Measurements from ENCODE around the gene PPP2R2C. TPM values are rescaled to one million over a fixed set of nuclear protein-coding genes. Genes with fewer than 3 reads are reported as not detected.

PPP2R2C gene
- total and polyA plus RNA-seq, 2 experiments from 2014 or later, result not detected

DNA sequence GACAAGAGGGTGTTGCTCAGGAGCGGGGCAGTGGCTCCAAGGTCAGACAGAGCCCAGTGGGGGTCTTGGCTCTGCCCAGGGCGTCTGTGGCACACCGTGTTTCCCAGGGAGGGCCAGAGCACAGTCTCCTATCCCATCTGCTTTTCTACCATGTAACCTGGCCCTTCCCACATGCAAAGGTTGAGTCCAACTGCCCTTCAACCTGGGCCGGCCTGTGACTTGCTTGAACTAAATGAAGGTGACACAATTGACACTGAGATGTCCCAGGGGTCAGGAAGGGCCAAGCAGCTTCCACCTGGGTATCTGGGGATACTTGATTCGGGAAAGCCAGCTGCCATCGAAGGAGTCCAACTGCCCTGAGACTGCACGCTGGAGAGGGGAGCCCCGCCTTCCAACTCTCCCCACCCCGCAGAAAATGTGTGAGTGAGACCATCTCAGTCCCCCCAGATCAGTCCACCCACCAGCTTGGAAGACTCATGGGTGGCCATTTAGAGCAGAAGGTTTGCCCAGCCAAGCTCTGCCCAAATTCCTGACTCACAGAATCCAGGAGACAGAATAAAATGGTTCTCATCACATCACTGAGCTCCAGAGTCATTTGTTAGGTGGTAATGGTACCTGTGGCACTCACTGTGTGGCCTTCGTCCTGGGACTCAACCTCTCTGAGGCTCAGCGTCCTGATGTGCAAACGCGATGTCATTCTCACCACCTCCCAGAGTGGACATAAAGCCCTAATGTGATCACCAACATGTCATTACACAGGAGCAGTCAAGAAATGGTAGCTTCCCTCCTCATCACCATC is 18.1 kb downstream of the PPP2R2C start:
- Histone ChIP-seq H3F3A (ENCODE audit: insufficient read depth) (no peaks in the 10 kb centered on the region), H3K4me1 (ENCODE audit: insufficient read depth) (no peaks in the 10 kb centered on the region), H3K27me3 (replicated peaks; ENCODE audit: insufficient read depth) (peaks cover 25% of the 10 kb centered on the region; the same call in 1 of the 2 replicates), H3K4me3 (no peak overlapping the region), H3K9me2 (ENCODE audit: insufficient read depth) (no peaks in the 10 kb centered on the region), H3K79me2 (ENCODE audit: insufficient read depth) (no peaks in the 10 kb centered on the region), H2AFZ (no peak overlapping the region), H3K4me2 (ENCODE audit: unreplicated experiment) (no peak overlapping the region), H3K9ac (no peak overlapping the region), H3K36me3 (ENCODE audit: low read depth) (no peaks in the 10 kb centered on the region), H3K27ac (no peak overlapping the region), H4K20me1 (ENCODE audit: insufficient read depth) (no peaks in the 10 kb centered on the region), H3K9me3 (ENCODE audit: low read depth) (no peaks in the 10 kb centered on the region)
- in situ Hi-C loops (cut with MboI), result no loop called here
- TF ChIP-seq EZH2phosphoT487 (IDR thresholded peaks at IDR 0.05; ENCODE audit: insufficient read depth, low read depth) (no peak), EZH2 (IDR thresholded peaks at IDR 0.05; ENCODE audit: insufficient read depth, poor library complexity, severe bottlenecking) (no peak)
- WGBS, 2 experiments (ENCODE audit: low coverage in 1 of 2, low lambda C conversion rate in 2 of 2, missing lambda C conversion rate in 2 of 2), result 26 to 33% methylated on average over 13 of the region's 13 CpGs
- DNase-seq, result no peak

DNA sequence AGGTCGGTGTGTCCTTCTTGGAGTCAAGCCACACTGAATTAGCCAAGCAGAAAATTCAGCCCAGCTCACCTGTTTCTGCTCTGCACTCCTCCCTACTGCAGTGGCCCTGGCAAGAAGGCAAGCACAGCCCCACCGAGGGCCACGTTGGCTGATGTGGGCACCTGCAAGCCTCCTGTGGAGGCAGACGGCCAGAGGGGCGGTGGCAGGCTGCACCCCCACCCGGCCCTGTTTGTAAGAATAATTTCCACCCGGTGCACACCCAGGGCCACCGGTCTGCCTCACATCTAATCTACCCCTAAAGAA is 18.8 kb downstream of the PPP2R2C start:
- H3K4me3 ChIP-seq, result no peak overlapping the region
- no peaks in the 10 kb centered on the region for H3K9me2 ChIP-seq (ENCODE audit: insufficient read depth)
- TF ChIP-seq EZH2phosphoT487 (IDR thresholded peaks at IDR 0.05; ENCODE audit: insufficient read depth, low read depth) (no peak), EZH2 (IDR thresholded peaks at IDR 0.05; ENCODE audit: insufficient read depth, poor library complexity, severe bottlenecking) (no peak)
- no peak overlapping the region for H3K9ac ChIP-seq
- H3K79me2 ChIP-seq (ENCODE audit: insufficient read depth), result no peaks in the 10 kb centered on the region
- no peaks in the 10 kb centered on the region for H3K36me3 ChIP-seq (ENCODE audit: low read depth)
- H2AFZ ChIP-seq, result no peak overlapping the region
- peaks cover 26% of the 10 kb centered on the region; the same call in 1 of the 2 replicates for H3K27me3 ChIP-seq (replicated peaks; ENCODE audit: insufficient read depth)
- WGBS, 2 experiments (ENCODE audit: low coverage in 1 of 2, low lambda C conversion rate in 2 of 2, missing lambda C conversion rate in 2 of 2), result 19 to 20% methylated on average over 8 of the region's 8 CpGs
- no peaks in the 10 kb centered on the region for H3K4me1 ChIP-seq (ENCODE audit: insufficient read depth)
- DNase-seq, result no peak
- no peak overlapping the region for H3K27ac ChIP-seq
- H3K9me3 ChIP-seq (ENCODE audit: low read depth), result no peaks in the 10 kb centered on the region
- in situ Hi-C loops (cut with MboI), result no loop called here
- no peaks in the 10 kb centered on the region for H4K20me1 ChIP-seq (ENCODE audit: insufficient read depth)
- no peak overlapping the region for H3K4me2 ChIP-seq (ENCODE audit: unreplicated experiment)
- no peaks in the 10 kb centered on the region for H3F3A ChIP-seq (ENCODE audit: insufficient read depth)

DNA sequence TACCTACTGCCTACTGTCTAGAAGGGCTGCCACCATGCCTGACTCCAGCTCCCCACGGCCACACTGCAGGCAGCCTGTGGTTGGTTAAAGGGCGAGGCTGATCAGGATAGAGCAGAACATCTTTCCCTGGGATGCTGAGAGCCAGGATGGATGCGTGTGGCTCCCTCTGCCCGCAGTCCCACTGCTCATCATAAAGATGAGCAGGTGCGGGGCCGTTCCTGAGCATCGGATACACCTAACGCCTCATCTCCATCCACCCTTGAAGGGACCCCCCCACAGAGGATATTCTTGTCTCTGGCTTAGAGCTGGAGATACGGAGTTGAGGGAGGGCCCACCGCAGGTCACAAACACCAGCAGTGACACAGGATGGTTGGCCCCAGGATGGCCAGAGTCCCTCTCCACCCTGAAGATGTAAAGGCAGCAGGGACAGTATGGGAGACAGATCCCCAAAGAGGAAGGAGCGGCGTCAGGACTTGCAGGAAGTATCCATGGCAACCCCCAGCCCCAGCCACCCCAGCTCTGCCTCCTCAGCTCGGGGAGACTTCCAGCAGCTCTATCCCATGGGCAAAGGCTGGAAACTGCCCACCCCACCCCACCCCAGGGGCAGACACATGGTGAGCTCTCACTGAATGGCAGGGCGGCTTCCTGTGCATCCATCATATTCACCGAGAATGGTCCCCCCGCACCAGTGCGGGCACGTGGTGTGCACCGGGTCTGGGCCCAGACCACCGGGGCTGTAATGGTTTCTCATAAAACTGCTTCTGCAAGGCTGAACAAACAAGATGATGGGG is 19.3 kb downstream of the PPP2R2C start:
- Histone ChIP-seq H3K79me2 (ENCODE audit: insufficient read depth) (no peaks in the 10 kb centered on the region), H3K4me1 (ENCODE audit: insufficient read depth) (no peaks in the 10 kb centered on the region), H3K9me2 (ENCODE audit: insufficient read depth) (no peaks in the 10 kb centered on the region), H3F3A (ENCODE audit: insufficient read depth) (no peaks in the 10 kb centered on the region), H3K4me3 (no peak overlapping the region), H3K36me3 (ENCODE audit: low read depth) (no peaks in the 10 kb centered on the region), H3K4me2 (ENCODE audit: unreplicated experiment) (no peak overlapping the region), H4K20me1 (ENCODE audit: insufficient read depth) (no peaks in the 10 kb centered on the region), H3K27ac (no peak overlapping the region), H3K9me3 (ENCODE audit: low read depth) (no peaks in the 10 kb centered on the region), H3K9ac (no peak overlapping the region), H3K27me3 (replicated peaks; ENCODE audit: insufficient read depth) (peaks cover 25% of the 10 kb centered on the region; the same call in 1 of the 2 replicates), H2AFZ (no peak overlapping the region)
- DNase-seq, result no peak
- in situ Hi-C loops (cut with MboI), result no loop called here
- TF ChIP-seq EZH2phosphoT487 (IDR thresholded peaks at IDR 0.05; ENCODE audit: insufficient read depth, low read depth) (no peak), EZH2 (IDR thresholded peaks at IDR 0.05; ENCODE audit: insufficient read depth, poor library complexity, severe bottlenecking) (no peak)
- 39 to 40% methylated on average over 20 of the region's 20 CpGs for WGBS, 2 experiments (ENCODE audit: low coverage in 1 of 2, low lambda C conversion rate in 2 of 2, missing lambda C conversion rate in 2 of 2)

DNA sequence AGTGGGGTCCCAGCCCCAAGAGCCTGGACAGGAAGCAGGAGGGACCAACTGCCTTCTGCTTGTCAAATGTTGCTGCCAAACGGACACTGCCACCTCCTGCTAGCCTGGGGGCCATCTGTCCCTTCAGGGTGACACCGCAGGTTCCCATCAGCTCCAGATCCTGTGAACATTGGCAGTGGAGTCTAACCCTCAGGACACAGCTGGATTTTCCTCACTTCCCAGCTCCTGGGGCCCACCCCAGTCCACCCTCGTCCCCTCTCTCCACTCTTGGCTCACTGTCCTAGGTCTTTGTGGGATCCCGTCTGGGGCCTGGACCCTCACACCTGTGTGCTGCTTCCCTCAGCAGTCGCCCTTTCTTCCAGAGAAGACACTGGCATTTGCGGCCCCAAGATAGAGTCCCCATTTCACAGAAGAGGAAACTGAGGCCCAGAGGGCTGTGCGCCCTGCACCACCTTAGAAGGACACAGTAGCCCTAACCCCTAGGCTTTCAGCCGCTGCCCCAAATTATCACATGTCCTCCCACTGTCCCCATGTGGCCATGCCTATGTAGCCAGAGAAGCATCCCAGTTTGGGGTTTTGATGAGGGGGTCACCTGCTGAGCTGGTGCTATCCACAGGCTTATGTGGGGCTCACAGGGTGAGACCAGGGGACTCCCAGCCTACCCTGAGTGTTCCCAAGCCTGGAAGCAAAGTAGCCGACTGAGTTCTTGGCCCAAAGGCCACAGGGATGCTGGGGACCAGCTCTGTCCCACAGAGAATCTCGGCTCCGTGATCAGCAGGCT is 20.1 kb downstream of the PPP2R2C start:
- Histone ChIP-seq H3K9ac (no peak overlapping the region), H3K4me1 (ENCODE audit: insufficient read depth) (no peaks in the 10 kb centered on the region), H3K79me2 (ENCODE audit: insufficient read depth) (no peaks in the 10 kb centered on the region), H2AFZ (no peak overlapping the region), H3K27ac (no peak overlapping the region), H3K9me3 (ENCODE audit: low read depth) (no peaks in the 10 kb centered on the region), H3K36me3 (ENCODE audit: low read depth) (no peaks in the 10 kb centered on the region), H3K4me2 (ENCODE audit: unreplicated experiment) (no peak overlapping the region), H3F3A (ENCODE audit: insufficient read depth) (no peaks in the 10 kb centered on the region), H4K20me1 (ENCODE audit: insufficient read depth) (no peaks in the 10 kb centered on the region), H3K4me3 (no peak overlapping the region), H3K27me3 (replicated peaks; ENCODE audit: insufficient read depth) (peaks cover 17% of the 10 kb centered on the region; the same call in 1 of the 2 replicates), H3K9me2 (ENCODE audit: insufficient read depth) (no peaks in the 10 kb centered on the region)
- in situ Hi-C loops (cut with MboI), result no loop called here
- DNase-seq, result no peak
- no peak for TF ChIP-seq EZH2 (IDR thresholded peaks at IDR 0.05; ENCODE audit: insufficient read depth, poor library complexity, severe bottlenecking)
- no peak for TF ChIP-seq EZH2phosphoT487 (IDR thresholded peaks at IDR 0.05; ENCODE audit: insufficient read depth, low read depth)
- WGBS, 2 experiments (ENCODE audit: low coverage in 1 of 2, low lambda C conversion rate in 2 of 2, missing lambda C conversion rate in 2 of 2), result 45% methylated on average over 9 to 11 of the region's 11 CpGs
